ENCODE data around the gene CNGA3.

CNGA3 gene

GRCh38 chr2:98376996-98377395 lies 30.7 kb downstream of the CNGA3 start:
- in situ Hi-C loops (cut with HindIII; ENCODE audit: low sequenced_read_pairs): no loop called here

DNA sequence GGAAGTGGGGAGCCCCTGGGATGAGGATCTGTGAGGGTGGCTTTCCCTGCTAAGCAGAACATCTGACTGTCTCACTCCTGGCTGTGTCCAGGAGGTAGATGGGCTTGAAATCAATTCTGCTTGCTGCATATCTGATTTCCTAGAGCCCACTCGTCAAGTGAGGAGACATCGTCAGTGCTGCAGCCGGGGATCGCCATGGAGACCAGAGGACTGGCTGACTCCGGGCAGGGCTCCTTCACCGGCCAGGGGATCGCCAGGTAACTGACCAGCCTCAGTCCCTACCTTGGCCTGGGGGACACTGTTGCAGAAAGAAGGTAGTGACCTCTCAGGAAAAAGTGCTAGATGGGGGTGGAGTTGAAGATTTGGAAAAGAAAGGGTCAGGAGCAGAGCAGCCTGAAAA lies 31.3 kb downstream of the CNGA3 start:
- in situ Hi-C loops (cut with HindIII; ENCODE audit: low sequenced_read_pairs): no loop called here

- in situ Hi-C loops (cut with HindIII; ENCODE audit: low sequenced_read_pairs): no loop called here
These were observed 31.9 kb downstream of the CNGA3 start for GRCh38 chr2:98378196-98378595.

GRCh38 chr2:98378901-98379300 lies 32.6 kb downstream of the CNGA3 start:
- in situ Hi-C loops (cut with HindIII; ENCODE audit: low sequenced_read_pairs): no loop called here

- in situ Hi-C loops (cut with HindIII; ENCODE audit: low sequenced_read_pairs): no loop called here
These were observed 33.3 kb downstream of the CNGA3 start for GRCh38 chr2:98379311-98380202.

DNA sequence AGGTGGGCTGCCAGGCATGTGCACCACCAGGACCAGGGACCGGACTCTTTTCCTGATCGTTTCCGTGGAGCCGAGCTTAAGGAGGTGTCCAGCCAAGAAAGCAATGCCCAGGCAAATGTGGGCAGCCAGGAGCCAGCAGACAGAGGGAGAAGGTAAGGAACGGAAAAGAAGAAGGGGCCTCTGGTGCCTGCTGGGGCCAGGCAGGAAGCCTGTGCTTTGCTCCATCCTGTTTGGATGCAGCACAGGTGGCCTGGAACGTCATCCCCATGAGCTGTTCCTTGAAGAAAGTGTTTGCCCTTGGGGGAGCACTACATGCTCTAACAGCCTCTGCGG lies 33.9 kb downstream of the CNGA3 start:
- in situ Hi-C loops (cut with HindIII; ENCODE audit: low sequenced_read_pairs): no loop called here

DNA sequence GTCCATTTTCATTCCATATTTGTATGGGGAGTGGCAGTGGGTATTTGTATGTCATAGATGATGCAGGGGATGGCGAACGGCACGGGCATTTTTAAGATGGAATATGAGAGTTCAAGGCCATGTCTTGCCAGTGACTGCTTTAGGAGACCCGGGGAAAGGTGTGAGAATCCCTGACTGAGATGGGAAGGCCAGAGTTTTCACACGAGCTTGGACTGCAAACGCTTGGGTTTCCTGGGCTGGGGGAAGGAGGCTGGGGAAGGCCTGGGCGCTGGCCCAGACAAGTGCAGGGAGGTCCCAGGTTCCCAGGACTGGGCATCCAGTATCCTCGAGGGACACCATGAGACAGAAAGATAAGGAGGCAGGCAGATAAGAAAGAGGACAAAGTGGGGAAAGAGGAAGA lies 35.2 kb downstream of the CNGA3 start:
- in situ Hi-C loops (cut with HindIII; ENCODE audit: low sequenced_read_pairs): no loop called here

DNA sequence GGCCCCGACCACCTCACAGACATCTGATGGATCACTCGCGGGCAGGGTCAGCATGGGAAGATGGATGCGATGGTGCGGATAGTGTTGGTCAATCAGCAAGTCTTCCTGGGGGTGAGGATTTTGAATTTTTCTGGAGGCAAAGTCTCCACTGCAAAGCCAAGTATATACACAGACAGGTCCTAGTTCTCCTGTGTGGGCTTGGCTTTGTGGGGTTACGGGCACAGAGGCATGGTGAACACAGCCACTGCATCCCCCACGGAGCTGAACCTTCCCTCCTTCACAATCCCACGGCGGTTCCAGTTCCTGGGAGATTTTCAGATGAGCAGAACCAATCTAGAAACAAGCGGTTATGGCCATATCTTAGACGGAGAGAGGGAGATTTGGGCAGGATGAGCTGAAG lies 35.8 kb downstream of the CNGA3 start:
- in situ Hi-C loops (cut with HindIII; ENCODE audit: low sequenced_read_pairs): no loop called here

- in situ Hi-C loops (cut with HindIII; ENCODE audit: low sequenced_read_pairs): no loop called here
These were observed 36.5 kb downstream of the CNGA3 start for GRCh38 chr2:98382739-98383138.

GRCh38 chr2:98383166-98383565 lies 36.9 kb downstream of the CNGA3 start:
- in situ Hi-C loops (cut with HindIII; ENCODE audit: low sequenced_read_pairs): no loop called here

DNA sequence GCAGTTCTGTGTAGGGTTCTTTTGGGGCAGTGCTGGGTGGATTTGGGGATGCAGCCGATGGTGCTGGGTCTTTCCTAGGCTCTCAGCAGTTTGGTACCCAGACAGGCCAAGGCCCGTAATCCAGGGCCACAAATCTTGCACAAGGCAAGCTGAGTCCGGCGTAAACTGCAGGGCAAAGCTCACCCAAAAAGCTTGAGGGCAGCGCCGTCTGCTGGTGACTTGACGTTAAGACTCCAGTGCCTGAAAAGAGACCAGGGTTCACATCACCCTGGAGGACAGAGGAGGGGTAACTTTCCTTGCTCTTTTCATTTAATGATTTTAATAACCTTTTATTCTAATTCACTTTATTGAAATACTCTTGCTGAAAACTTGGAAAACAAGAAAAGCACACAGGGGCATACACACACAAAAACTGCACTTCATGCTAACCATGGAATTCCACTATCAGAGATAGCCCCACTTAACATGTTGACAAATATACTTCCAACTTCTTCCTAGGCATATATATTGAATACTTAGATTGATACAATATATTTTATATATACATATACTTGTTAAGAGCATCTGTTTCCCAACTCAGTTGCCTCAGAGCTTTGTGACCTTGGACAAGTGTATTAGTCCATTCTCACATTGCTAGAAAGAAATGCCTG lies 38.9 kb downstream of the CNGA3 start:
- in situ Hi-C loops (cut with HindIII; ENCODE audit: low sequenced_read_pairs): no loop called here

- in situ Hi-C loops (cut with HindIII; ENCODE audit: low sequenced_read_pairs): no loop called here
These were observed 41.2 kb downstream of the CNGA3 start for GRCh38 chr2:98387478-98387877.

DNA sequence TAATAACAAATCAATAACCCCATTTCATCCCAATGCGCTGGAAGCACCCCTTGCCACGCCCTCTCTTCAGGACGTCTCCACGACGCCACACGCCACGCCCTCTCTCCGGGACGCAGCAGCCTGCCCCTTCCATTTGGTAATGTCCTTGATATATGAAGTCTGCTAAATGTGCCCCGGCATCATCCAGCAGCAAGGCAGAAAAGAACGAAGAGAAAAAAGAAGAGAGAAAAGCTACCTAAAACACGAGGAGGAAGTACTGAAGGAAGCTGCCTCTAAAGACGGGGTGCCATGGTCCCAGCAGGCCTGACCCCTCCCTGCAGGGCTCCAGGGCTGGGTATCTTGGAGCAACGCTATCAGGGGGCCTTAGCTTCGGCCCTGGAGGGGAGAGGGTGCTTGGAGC lies 41.8 kb downstream of the CNGA3 start:
- in situ Hi-C loops (cut with HindIII; ENCODE audit: low sequenced_read_pairs): no loop called here

DNA sequence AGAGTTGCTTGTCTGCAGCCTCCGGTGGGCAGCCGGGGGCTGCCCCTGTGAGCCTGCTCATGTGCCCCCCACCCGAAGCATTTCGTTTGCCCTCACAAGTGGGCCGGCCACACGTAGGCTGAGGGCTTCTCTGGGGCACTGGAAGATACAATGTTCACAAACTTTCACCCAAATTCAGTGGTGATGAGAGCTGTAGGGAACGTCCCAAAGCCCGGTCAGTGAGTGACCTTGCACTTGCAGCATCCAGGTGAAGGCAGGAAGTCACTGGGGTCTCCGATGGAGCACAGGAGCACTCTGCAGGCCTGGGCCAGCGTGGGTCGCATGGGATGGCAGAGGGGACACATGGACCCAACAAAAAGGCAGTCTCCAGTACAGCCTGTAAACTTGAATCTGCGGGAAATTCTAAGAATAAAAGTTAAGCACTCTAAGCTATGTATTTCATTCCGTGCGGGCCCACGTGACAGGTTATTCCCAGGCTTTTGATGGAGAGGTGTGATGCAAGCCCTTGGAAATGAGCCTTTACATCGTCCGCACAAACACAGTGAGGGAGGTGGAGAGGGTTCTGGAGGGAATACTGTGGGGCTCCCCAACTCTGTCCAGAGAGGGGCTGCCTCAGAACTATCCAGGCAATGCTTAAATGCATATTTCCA lies 42.5 kb downstream of the CNGA3 start:
- in situ Hi-C loops (cut with HindIII; ENCODE audit: low sequenced_read_pairs): no loop called here

GRCh38 chr2:98389251-98389605 lies 43.0 kb downstream of the CNGA3 start:
- in situ Hi-C loops (cut with HindIII; ENCODE audit: low sequenced_read_pairs): no loop called here

DNA sequence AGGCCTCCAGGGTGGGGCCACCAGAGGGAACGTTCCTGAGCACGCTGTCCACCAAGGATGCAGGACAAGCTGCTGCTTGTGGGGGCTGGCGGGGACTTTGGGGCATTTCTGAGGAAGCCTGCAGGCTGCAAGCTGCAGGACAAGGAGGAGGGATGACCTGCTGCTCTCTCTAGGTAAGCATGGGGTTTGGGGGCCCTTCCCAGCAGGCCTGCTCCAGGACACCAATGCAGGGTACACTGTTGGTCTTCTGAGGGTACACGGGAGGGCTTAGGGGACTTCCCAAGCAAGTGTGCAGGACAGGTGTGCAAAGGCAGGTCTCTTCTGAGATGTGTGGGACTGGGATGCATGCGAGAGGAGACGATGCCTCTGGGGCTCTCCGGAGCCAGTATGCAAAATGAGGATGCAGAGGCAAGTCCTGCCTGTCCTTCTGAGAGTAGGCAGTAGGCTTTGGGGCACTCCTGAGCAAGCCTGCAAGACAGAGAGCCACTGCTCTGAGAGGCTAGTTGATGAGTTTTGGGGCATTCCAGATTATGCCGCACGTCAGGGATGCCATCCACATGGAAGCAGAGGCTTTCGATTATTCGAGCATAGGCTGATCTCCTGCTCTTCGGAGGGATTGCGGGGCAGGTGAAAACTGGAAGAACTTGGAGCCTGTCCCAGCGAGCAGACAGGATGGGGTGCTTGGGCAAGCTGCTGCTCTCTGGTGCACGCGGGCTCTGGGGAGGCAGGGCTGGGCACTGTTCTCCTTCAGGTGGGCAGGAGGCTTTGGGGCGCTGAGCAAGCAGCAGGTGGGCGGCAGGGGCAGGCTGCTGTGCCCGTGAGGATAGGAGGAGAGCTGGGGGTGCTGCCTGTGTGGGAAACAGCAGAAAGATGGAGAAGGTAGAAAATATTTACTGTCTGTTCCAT lies 44.6 kb downstream of the CNGA3 start:
- in situ Hi-C loops (cut with HindIII; ENCODE audit: low sequenced_read_pairs): no loop called here

DNA sequence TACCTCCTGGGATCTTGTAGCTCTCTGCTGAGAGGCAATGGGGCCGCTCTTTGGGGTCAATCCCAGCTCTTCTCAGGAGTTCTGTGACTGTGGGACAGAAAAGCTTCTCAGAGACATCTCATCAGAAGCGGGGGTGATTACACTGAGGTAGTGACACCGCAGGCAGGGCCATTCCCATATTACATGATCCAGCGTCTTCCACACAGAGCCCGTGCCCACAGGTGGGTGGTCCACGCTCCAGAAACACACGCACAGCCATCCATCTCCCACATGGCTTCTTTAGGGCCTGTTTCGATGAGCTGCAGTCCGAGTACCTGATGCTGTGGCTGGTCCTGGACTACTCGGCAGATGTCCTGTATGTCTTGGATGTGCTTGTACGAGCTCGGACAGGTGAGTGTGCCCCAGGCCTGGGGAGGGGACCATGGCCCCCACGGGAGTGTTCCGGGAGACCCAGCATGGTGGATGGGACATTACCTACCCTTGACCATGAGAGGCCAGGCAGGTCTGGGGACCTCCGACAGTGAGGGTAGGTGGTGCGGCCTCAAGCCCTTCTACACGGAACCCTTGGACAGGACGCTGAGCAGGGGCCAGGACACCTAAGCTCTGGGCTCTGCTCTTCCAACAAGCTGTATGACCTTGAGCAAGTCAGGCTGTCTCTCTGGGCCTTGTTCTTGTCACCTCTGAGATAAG lies 45.5 kb downstream of the CNGA3 start:
- in situ Hi-C loops (cut with HindIII; ENCODE audit: low sequenced_read_pairs): no loop called here

DNA sequence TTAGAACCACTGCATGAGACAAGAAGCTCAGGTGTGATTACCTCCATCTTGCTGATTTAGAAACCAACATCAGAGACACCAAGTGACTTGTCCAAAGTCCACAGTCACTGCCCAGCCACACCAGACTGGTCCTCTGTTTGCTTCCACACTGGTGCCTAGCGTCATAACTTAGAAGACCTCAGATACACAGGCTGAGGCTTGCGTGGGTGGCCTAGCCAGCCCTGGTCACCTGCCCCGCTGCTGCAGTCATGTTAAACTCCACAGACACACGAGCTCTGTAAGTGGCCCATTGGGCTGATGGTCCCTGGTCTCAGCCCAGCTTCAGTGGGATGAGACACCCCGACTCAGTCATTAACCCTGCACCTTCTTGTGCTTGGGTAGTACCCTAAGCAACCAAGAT lies 47.1 kb downstream of the CNGA3 start:
- in situ Hi-C loops (cut with HindIII; ENCODE audit: low sequenced_read_pairs): no loop called here

DNA sequence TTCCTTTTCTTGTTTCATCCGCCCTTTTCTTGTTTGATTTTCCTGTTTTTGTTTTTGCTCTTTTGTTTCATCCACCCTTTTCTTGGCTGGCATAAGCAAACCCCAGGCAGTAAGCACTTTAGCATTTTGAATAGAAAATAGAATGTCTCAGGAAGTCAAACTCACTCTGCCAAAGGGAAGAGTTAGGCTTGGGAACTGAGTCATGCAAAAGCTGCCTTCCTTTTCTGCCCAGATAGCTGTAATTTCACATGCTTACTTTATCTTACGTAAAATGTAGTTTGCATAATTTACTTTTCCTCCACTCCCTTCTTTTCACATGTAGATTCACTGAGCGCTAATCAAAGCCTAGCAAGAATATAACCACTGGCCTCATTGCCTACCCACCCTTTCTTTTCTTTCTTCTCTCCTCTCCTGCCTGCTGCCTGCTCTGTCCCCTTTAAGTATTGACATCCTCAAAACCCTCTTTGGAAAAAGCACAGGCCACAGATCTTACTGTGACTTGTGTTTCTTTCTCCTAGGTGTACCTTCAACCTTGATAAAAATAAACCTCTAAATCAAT lies 48.4 kb downstream of the CNGA3 start:
- in situ Hi-C loops (cut with HindIII; ENCODE audit: low sequenced_read_pairs): no loop called here

DNA sequence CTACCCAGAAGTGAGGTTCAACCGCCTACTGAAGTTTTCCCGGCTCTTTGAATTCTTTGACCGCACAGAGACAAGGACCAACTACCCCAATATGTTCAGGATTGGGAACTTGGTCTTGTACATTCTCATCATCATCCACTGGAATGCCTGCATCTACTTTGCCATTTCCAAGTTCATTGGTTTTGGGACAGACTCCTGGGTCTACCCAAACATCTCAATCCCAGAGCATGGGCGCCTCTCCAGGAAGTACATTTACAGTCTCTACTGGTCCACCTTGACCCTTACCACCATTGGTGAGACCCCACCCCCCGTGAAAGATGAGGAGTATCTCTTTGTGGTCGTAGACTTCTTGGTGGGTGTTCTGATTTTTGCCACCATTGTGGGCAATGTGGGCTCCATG lies 49.7 kb downstream of the CNGA3 start:
- in situ Hi-C loops (cut with HindIII; ENCODE audit: low sequenced_read_pairs): no loop called here

All from DLD1 (cell line).